ENCODE measurements around the gene MRPL36.
"Not testable (repeated sequence)": the region's sequence is repeated elsewhere in the genome, so short reads cannot be mapped to it uniquely, and the experiment has no call there.

MRPL36 gene

DNA sequence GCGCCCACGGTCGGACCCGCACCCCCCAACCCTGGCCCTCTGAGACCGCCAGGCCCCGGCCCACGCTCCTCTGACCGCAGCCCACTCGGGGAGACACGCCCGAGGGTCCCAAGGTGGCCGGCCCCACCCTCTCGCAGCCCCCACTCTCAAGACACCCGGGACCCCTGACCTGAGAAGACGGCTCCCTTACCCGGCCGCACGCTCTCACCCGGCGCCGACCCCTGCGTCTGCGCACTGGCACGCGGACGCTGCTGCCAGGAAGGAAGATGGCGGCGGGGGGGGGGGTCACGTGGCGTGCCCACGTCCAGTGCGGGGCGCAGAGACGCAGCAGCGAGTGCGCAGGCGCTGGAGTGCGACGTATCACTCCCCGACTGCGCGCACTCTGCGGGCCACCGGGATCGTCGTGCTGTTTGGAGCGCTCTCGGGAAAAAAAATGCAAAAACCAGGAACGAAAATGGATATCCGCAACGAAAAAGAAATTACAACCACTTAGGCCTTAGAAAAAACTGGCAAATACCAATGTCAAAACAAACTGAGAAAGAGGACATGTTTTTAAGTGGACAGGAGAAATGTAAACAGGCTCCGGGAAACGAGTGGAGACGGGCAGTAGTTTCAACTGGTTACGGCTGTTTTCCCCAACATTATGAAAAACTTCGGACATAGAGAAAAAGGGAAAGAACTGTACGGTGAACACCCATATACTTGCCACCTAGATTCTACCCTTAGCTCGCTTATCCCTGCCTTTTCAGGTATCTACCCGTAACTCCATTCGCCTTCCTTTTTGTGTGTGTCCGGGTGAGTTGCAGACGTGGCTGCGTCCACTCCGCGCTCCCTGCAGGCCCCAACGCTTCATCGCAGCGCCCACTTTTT is at the start of gene MRPL36:
Gene MRPL36, minus strand, starts transcription at position 236 of the 870 bp plus-strand sequence. CDS start 902 bp downstream, outside the sequence.
- H3K36me3 Mint-ChIP-seq (ENCODE audit: low read depth): peaks cover 89% of the 10 kb centered on the region
- H3K9me3 Mint-ChIP-seq: no peaks in the 10 kb centered on the region
- DNase-seq: peak; percentile 94
- no peaks in the 10 kb centered on the region for H3K27me3 Mint-ChIP-seq
- H3K4me3 Mint-ChIP-seq: peak within 1 kb of the TSS; percentile 99
- peaks cover 69% of the 10 kb centered on the region for H3K4me1 Mint-ChIP-seq (ENCODE audit: low read depth)
- peak within 1 kb of the TSS; percentile 99 for H3K27ac Mint-ChIP-seq

DNA sequence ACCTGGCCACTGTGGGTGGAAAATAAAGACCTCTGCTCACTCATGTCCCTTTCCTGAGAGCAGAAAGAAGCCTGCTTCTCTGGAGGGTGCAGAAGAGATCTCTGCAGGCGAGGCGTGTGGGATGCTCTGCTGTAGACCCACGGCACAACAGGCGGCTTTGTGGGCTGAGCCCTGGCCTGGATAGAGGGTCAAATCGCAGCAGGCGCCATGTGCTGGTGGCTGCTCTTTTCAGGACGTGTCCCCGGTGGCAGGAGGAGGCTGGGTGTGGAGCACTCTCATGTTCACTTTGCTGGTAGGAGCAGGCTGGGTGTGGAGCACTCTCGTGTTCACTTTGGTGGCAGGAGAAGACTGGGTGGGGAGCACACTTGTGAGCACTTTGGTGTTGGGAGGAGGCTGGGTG is 48.0 kb upstream of the MRPL36 start:
- Mint-ChIP-seq H3K4me3 (no peak overlapping the region), H3K36me3 (ENCODE audit: low read depth) (no peaks in the 10 kb centered on the region), H3K9me3 (no peaks in the 10 kb centered on the region), H3K27me3 (peaks cover 48% of the 10 kb centered on the region), H3K27ac (no peak overlapping the region), H3K4me1 (ENCODE audit: low read depth) (no peaks in the 10 kb centered on the region)
- no peak for DNase-seq

DNA sequence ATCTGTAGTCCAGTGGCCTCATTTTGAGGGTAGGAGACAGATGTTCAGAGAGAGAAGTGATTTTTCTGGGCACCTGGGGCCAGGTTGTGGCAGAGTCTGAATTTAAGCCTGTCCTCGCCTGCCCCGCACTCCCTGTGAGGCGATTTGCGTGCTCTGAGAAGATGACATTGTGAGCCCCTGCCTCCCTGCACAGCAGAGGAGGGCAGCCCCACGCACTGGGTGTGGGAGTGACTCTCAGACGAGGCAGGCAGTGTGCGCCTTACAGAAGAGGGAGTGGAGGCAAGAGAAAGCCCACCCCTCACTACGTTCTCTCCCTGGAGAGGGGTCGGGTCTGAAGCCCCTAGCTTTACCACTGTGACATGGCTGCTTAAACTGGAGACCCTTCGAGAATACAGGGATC is 47.4 kb upstream of the MRPL36 start:
- H3K27ac Mint-ChIP-seq: no peak overlapping the region
- H3K4me3 Mint-ChIP-seq: no peak overlapping the region
- no peaks in the 10 kb centered on the region for H3K9me3 Mint-ChIP-seq
- DNase-seq: no peak
- H3K36me3 Mint-ChIP-seq (ENCODE audit: low read depth): no peaks in the 10 kb centered on the region
- H3K4me1 Mint-ChIP-seq (ENCODE audit: low read depth): no peaks in the 10 kb centered on the region
- H3K27me3 Mint-ChIP-seq: peaks cover 49% of the 10 kb centered on the region

DNA sequence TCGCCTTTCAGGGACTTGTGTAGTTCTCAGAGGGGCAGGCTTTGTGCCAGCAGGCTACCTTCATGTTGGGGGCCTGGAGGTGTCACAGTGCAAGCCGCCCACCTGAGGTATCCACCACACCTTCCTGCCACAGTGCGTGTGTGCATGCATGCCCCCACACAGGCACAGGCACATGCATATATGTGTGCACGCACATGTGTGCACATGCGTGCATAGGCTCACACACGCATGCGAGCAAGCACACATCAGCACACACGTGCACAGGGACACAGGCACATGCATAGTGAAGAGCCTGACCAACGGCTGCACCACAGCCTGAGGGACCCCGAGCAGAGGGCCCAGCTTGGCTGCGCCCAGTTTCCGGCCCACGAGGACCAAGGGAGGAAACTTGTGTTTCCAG is 46.9 kb upstream of the MRPL36 start:
- H3K9me3 Mint-ChIP-seq: no peaks in the 10 kb centered on the region
- no peaks in the 10 kb centered on the region for H3K4me1 Mint-ChIP-seq (ENCODE audit: low read depth)
- H3K27me3 Mint-ChIP-seq: peaks cover 49% of the 10 kb centered on the region
- DNase-seq: no peak
- no peaks in the 10 kb centered on the region for H3K36me3 Mint-ChIP-seq (ENCODE audit: low read depth)
- no peak overlapping the region for H3K4me3 Mint-ChIP-seq
- H3K27ac Mint-ChIP-seq: no peak overlapping the region

DNA sequence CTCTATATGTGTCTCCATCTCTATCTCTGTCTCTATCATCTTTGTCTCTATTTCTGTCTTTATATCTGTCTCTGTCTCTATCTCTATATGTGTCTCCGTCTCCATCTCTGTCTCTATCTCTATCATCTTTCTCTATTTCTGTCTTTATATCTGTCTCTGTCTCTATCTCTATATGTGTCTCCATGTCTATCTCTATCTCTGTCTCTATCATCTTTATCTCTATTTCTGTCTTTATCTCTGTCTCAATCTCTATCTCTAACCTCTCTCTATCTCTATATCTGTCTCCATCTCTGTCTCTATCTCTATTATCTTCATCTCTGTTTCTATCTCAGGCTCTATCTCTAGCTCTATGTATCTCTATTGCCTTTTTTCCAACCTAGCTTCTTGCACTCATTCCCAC is 46.1 kb upstream of the MRPL36 start:
- Mint-ChIP-seq H3K9me3 (no peaks in the 10 kb centered on the region), H3K4me3 (no peak overlapping the region), H3K27me3 (peaks cover 49% of the 10 kb centered on the region), H3K36me3 (ENCODE audit: low read depth) (no peaks in the 10 kb centered on the region), H3K27ac (no peak overlapping the region), H3K4me1 (ENCODE audit: low read depth) (no peaks in the 10 kb centered on the region)
- no peak for DNase-seq

DNA sequence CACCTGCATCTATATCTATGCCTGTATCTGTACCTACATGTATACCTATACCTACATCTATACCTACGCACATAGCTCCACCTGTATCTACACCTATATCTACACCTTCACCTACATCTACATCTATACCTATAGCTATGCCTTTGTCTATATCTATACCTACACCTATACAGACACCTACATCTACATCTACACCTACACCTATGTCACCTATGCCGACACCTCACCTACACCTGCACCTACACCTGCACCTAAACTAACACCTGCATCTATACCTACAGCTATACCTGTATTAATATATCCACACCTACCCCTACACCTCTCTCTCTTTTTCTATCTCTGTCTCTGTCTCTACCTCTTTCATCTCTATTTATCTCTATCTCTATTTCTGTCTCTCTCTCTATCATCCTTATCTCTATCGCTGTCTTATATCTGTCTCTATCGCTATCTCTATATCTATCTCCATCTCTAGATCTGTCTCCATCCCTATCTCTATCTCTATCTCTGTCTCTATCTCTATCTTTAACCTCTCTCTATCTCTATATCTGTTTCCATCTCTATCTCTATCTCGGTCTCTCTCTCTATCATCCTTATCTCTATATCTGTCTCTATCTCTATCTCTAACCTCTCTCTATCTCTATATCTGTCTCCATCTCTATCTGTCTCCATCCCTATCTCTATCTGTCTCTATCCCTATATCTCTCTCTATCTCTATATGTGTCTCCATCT is 45.2 kb upstream of the MRPL36 start:
- Mint-ChIP-seq H3K4me1 (ENCODE audit: low read depth) (no peaks in the 10 kb centered on the region), H3K9me3 (no peaks in the 10 kb centered on the region), H3K4me3 (no peak overlapping the region), H3K27me3 (peaks cover 50% of the 10 kb centered on the region), H3K27ac (no peak overlapping the region), H3K36me3 (ENCODE audit: low read depth) (no peaks in the 10 kb centered on the region)
- no peak for DNase-seq

DNA sequence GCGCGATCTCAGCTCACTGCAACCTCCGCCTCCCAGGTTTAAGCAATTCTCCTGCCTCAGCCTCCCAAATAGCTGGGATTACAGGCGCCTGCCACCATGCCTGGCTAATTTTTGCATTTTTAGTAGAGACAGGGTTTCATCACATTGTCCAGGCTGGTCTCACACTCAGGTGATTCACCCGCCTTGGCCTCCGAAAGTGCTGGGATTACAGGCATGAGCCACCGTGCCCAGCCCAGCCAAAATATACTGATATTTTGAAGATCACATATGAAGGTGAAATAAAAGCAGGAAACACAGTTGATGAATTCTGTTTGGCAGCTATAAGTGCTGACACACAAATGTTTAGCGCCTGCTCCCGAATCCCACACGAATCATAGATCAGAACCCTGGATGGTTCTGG is 44.1 kb upstream of the MRPL36 start:
- peaks cover 50% of the 10 kb centered on the region for H3K27me3 Mint-ChIP-seq

DNA sequence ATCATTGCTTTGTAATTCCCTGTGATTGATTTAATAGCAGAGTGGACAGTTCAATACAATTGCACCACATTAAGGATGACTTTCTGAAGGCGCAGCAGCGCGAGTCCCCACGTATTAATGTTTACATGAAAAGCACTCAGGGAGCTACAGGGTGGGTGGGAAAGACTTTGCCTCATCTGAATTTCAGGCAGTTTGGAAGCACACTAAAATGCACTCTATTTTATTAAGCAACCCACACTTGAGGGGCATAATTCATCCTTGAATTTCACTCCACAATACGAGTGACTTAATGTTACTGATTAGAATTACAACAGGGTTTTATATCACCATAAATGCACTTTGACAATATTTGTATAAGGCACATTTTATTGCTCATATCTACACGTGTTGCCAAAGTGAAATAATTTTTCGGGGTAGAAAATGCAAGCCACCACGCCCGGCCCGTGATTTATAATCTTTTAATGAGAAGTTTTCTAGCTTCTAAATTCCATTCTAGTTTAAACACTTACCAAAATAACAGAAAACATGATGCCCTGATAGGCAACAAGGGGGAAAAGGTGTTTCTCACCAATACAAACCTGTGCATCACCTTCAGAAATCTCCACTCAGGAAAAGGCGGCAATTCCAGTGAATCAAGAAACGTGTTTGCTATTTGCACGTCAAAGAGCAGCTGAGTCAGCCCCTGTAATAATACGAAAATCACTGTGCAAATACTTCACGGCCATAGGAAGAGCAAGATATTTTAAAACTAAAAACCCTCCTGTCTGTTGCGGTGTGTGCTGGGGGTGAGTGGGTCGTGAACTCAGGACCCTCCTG is 42.6 kb upstream of the MRPL36 start:
- Mint-ChIP-seq H3K27ac (no peak overlapping the region), H3K9me3 (no peaks in the 10 kb centered on the region)

More for the DNA sequence above, 44.1 kb upstream of the MRPL36 start:
- not testable (repeated sequence) for H3K4me3 Mint-ChIP-seq; H3K27ac Mint-ChIP-seq; H3K36me3 Mint-ChIP-seq (ENCODE audit: low read depth); H3K9me3 Mint-ChIP-seq; DNase-seq; H3K4me1 Mint-ChIP-seq (ENCODE audit: low read depth)

DNA sequence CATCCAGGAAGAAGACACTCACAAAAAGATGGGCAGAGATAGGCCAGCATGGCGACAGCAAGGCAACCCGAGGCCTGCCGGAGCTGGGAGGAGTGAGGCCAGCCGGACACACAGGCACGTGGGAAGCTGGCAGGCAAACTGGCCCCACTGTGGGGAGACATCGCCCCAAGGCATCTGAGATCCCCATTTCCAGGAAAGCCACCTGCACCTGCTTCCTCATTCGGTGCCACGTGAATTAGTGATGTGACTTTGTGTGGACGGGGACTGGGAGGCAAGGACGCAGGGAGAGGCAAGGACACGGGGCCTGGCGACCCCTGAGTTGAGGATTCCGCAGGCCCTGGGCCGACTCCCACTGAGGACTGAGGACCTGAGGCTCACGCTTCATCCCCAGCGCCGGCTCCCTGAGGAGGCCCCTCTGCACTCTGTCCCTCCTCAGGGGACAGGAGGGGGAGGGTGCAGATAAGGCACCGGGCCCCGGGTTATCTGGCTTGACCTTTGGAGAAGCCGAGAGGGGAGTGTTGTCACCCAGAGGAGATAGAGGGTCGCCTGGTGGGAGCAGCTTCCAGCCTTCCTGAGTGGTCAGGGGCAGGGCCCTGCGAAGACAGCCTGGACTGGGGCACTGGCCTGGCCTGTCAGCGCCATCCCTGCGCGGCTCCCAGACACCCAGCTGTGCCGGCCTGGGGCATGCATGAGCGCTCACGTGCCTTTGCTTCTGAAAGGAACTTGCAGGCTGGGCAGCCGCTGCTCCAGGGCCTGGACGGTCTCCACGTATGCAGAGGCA is 41.3 kb upstream of the MRPL36 start:
- no peaks in the 10 kb centered on the region for H3K9me3 Mint-ChIP-seq
- peaks cover 41% of the 10 kb centered on the region for H3K27me3 Mint-ChIP-seq
- DNase-seq: no peak
- H3K27ac Mint-ChIP-seq: no peak overlapping the region
- no peaks in the 10 kb centered on the region for H3K4me1 Mint-ChIP-seq (ENCODE audit: low read depth)
- H3K4me3 Mint-ChIP-seq: no peak overlapping the region
- no peaks in the 10 kb centered on the region for H3K36me3 Mint-ChIP-seq (ENCODE audit: low read depth)

More for the DNA sequence above, 42.6 kb upstream of the MRPL36 start:
- peaks cover 42% of the 10 kb centered on the region for H3K27me3 Mint-ChIP-seq
- H3K4me1 Mint-ChIP-seq (ENCODE audit: low read depth): no peaks in the 10 kb centered on the region
- DNase-seq: no peak
- no peaks in the 10 kb centered on the region for H3K36me3 Mint-ChIP-seq (ENCODE audit: low read depth)
- H3K4me3 Mint-ChIP-seq: no peak overlapping the region

DNA sequence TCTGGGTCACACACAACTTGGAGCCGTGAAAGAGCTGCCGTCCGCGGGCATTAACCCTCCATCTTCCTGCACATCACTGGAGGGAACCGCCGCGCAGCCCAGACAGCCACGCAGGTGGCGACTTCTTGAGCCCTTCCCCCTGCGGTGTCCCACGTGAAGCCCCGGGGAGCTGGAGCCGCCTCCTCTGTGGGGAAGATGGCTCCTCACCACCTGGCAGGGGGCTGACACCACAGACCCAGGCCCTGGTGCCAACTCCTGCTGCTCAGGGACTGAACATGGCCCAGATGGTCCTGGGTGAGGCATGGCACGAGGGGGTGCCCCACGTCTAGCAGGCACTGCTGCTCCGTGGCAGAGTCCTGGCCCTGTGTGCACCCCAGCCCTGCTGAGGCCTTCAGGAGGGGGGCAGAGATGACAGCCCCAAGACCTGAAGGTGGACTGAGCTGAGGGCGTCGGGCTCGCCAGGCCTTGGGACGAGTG is 40.5 kb upstream of the MRPL36 start:
- Mint-ChIP-seq H3K36me3 (ENCODE audit: low read depth) (no peaks in the 10 kb centered on the region), H3K9me3 (no peaks in the 10 kb centered on the region), H3K27me3 (peaks cover 45% of the 10 kb centered on the region), H3K4me3 (no peak overlapping the region), H3K27ac (no peak overlapping the region), H3K4me1 (ENCODE audit: low read depth) (no peaks in the 10 kb centered on the region)
- no peak for DNase-seq

DNA sequence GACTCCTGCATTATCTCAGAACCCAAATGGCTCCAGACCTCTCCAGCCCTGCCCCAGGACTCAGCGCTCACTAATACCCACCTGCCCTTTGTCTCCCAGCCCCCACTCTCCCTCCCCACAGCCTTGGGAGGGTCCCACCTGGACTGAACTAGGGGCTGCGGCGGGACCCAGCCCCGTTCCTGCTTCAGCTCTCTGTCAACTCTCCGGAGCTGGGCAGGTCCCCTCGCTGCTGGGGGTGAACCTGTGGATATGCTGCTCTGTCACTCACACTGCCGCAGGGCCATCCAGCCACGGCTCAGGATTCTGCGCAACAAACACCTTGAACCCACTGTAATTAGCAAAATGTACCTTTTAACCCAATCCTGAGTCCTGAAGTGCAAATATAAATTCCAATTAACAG is 38.4 kb upstream of the MRPL36 start:
- H3K36me3 Mint-ChIP-seq (ENCODE audit: low read depth): no peaks in the 10 kb centered on the region
- peaks cover 57% of the 10 kb centered on the region for H3K27me3 Mint-ChIP-seq
- H3K27ac Mint-ChIP-seq: no peak overlapping the region
- no peak overlapping the region for H3K4me3 Mint-ChIP-seq
- H3K4me1 Mint-ChIP-seq (ENCODE audit: low read depth): no peaks in the 10 kb centered on the region
- DNase-seq: no peak
- no peaks in the 10 kb centered on the region for H3K9me3 Mint-ChIP-seq

DNA sequence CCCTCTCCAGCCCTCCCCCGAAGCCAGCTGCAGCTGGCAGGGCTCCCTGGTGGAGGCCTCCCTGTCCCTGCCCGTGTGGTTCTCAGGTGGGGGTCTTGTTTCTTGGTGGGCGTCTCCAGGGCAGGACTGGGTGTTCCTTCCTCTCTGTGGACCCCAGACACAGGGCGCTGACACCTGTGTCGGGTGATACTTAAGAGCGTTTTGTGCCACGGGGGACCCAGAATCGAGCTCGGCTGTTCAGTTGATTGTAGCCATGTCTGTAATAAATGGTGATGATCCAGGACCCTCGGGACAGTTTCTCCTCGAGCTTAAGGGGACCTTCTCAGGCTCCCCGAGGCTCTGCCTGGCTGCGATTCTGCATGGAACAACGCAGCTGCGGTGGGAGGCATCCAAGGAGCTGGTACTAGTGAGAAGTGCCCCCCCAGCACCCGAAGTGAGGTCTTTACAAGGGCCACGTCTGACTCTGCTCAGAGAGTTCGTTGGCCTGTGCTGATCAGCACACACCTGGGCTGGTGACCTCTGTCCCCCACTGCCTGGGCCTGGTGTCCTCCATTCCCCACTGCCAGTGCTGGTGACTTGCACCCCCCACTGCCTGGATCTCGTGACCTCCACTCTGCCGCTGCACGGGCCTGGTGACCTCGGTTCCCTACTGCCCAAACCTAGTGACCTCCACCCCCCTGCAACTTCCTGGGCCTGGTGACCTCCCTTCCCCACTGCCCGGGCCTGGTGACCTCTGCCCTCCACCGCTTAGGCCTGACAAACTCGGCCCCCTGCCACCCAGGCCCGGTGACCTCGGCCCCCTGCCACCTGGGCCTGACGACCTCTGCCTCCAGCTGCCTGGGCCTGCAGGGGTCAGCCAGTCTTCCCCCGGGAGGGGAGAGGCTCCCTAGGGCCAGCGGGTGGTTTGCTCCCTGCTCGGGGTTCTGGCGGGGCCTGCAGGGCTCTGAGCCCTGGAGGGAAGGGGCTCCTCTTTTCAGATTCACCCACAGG is 37.5 kb upstream of the MRPL36 start:
- Mint-ChIP-seq H3K27ac (no peak overlapping the region), H3K4me3 (no peak overlapping the region), H3K9me3 (no peaks in the 10 kb centered on the region), H3K27me3 (peaks cover 58% of the 10 kb centered on the region), H3K4me1 (ENCODE audit: low read depth) (no peaks in the 10 kb centered on the region), H3K36me3 (ENCODE audit: low read depth) (no peaks in the 10 kb centered on the region)
- DNase-seq: no peak
